WTC11 (cell line): ENCODE data around the gene USB1. TPM values are rescaled to one million over a fixed set of nuclear protein-coding genes. Genes with fewer than 3 reads are reported as not detected.

Experiments used
- ATAC-seq: fragments of 200-7000 bp; cut with Tn5 transposase; 2 replicates; pipeline ENCODE4 v1.10.0; 2021; ENCODE audit warnings: mild to moderate bottlenecking, moderate library complexity
- CTCF ChIA-PET: fragments of 300-600 bp; sonication (Branson Sonifier 250); formaldehyde crosslinking; loops from one replicate; lab custom pipeline; 2021; ENCODE audit warnings: antibody characterized with exemption; lab: Charles Lee
- POLR2A ChIA-PET: fragments of 350-600 bp; sonication (Branson Sonifier 250); formaldehyde crosslinking; loops from one replicate; lab custom pipeline; 2021; ENCODE audit warnings: antibody characterized with exemption; lab: Charles Lee
- DNase-seq: peaks from one replicate; pipeline ENCODE4 v3.0.0; 2021; ENCODE audit warnings: low spot score
- H3K27ac Mint-ChIP-seq: 2 replicates; pipeline ENCODE4 v1.8.0; 2021; ENCODE audit warnings: mixed read lengths
- H3K27me3 Mint-ChIP-seq: 2 replicates; pipeline ENCODE4 v1.8.0; 2021; ENCODE audit warnings: low read depth, mild to moderate bottlenecking, moderate library complexity, mixed read lengths
- H3K36me3 Mint-ChIP-seq: 2 replicates; pipeline ENCODE4 v1.8.0; 2021; ENCODE audit warnings: mixed read lengths
- H3K4me1 Mint-ChIP-seq: 2 replicates; pipeline ENCODE4 v1.8.0; 2022; ENCODE audit warnings: mixed read lengths
- H3K4me3 Mint-ChIP-seq: 2 replicates; pipeline ENCODE4 v1.8.0; 2021; ENCODE audit warnings: mild to moderate bottlenecking, moderate library complexity, mixed read lengths
- H3K9me3 Mint-ChIP-seq: 2 replicates; pipeline ENCODE4 v1.8.0; 2021; ENCODE audit warnings: mixed read lengths
- AFF4 ChIP-seq: sonication (generic); formaldehyde crosslinking; IDR thresholded peaks from 2 replicates; pipeline ENCODE4 v1.8.1; 2023; ENCODE audit warnings: mild to moderate bottlenecking, missing genetic modification reagents, borderline replicate concordance
- CREB1 ChIP-seq: sonication (generic); formaldehyde crosslinking; IDR thresholded peaks from 2 replicates; pipeline ENCODE4 v1.8.0; 2023; ENCODE audit warnings: mild to moderate bottlenecking, missing genetic modification reagents
- ERG ChIP-seq: fragments of 250-450 bp; sonication (Bioruptor Pico); IDR thresholded peaks from 2 replicates; pipeline ENCODE4 v1.8.0; 2021; ENCODE audit warnings: mild to moderate bottlenecking
- ESRRA ChIP-seq: sonication (generic); formaldehyde crosslinking; IDR thresholded peaks from 2 replicates; pipeline ENCODE4 v1.8.1; 2022; ENCODE audit warnings: mild to moderate bottlenecking, missing genetic modification reagents, borderline replicate concordance
- GABPB1 ChIP-seq: sonication (generic); formaldehyde crosslinking; IDR thresholded peaks from 2 replicates; pipeline ENCODE4 v1.8.1; 2023; ENCODE audit warnings: mild to moderate bottlenecking, missing genetic modification reagents
- GRHL2 ChIP-seq: fragments of 250-450 bp; sonication (Bioruptor Pico); IDR thresholded peaks from 2 replicates; pipeline ENCODE4 v1.8.0; 2022; ENCODE audit warnings: mild to moderate bottlenecking, moderate library complexity; ENCODE audit not compliant: insufficient replicate concordance, severe bottlenecking
- NR1H2 ChIP-seq: sonication (generic); formaldehyde crosslinking; IDR thresholded peaks from 2 replicates; pipeline ENCODE4 v1.9.0; 2021; ENCODE audit warnings: mild to moderate bottlenecking, moderate library complexity, missing genetic modification reagents
- NR2C2 ChIP-seq: sonication (generic); formaldehyde crosslinking; IDR thresholded peaks from 2 replicates; pipeline ENCODE4 v1.8.0; 2022; ENCODE audit warnings: mild to moderate bottlenecking, missing genetic modification reagents
- RORB ChIP-seq: fragments of 250-450 bp; sonication (Bioruptor Pico); IDR thresholded peaks from 2 replicates; pipeline ENCODE4 v1.9.0; 2021; ENCODE audit warnings: mild to moderate bottlenecking
- SMAD3 ChIP-seq: sonication (generic); formaldehyde crosslinking; IDR thresholded peaks from 2 replicates; pipeline ENCODE4 v1.8.0; 2022; ENCODE audit warnings: missing genetic modification reagents, mild to moderate bottlenecking, borderline replicate concordance
- SMAD4 ChIP-seq: sonication (generic); formaldehyde crosslinking; IDR thresholded peaks from 2 replicates; pipeline ENCODE4 v1.8.0; 2022; ENCODE audit warnings: mild to moderate bottlenecking, missing genetic modification reagents
- SOX15 ChIP-seq: fragments of 250-450 bp; sonication (Bioruptor Pico); IDR thresholded peaks from 2 replicates; pipeline ENCODE4 v1.9.0; 2021; ENCODE audit warnings: mild to moderate bottlenecking
- TP53 ChIP-seq: sonication (generic); formaldehyde crosslinking; IDR thresholded peaks from 2 replicates; pipeline ENCODE4 v1.8.1; 2023; ENCODE audit warnings: mild to moderate bottlenecking, missing genetic modification reagents
- USF1 ChIP-seq: sonication (generic); formaldehyde crosslinking; IDR thresholded peaks from 2 replicates; pipeline ENCODE4 v1.8.0; 2022; ENCODE audit warnings: mild to moderate bottlenecking, missing genetic modification reagents
- ZNF281 ChIP-seq: sonication (generic); formaldehyde crosslinking; IDR thresholded peaks from 2 replicates; pipeline ENCODE4 v1.8.0; 2023; ENCODE audit warnings: mild to moderate bottlenecking, missing genetic modification reagents
- ZNF317 ChIP-seq: sonication (generic); formaldehyde crosslinking; IDR thresholded peaks from 2 replicates; pipeline ENCODE4 v1.8.1; 2023; ENCODE audit warnings: low read depth, mild to moderate bottlenecking, moderate library complexity, missing genetic modification reagents, borderline replicate concordance
- ZNF396 ChIP-seq: fragments of 250-450 bp; sonication (Bioruptor Pico); IDR thresholded peaks from 2 replicates; pipeline ENCODE4 v1.8.0; 2021; ENCODE audit warnings: mild to moderate bottlenecking, moderate library complexity, borderline replicate concordance
- ZNF416 ChIP-seq: fragments of 250-450 bp; sonication (Bioruptor Pico); IDR thresholded peaks from 2 replicates; pipeline ENCODE4 v1.9.0; 2021; ENCODE audit warnings: mild to moderate bottlenecking, inconsistent platforms
- ZSCAN18 ChIP-seq: fragments of 250-450 bp; sonication (Bioruptor Pico); IDR thresholded peaks from 2 replicates; pipeline ENCODE4 v2.1.2; 2022; ENCODE audit warnings: mild to moderate bottlenecking, moderate library complexity
- total RNA-seq: library from RNA; stranded (reverse); gene quantifications from 3 replicates; pipeline ENCODE4 v1.2.3, GENCODE V29; 2021

Gene USB1
- total RNA-seq, 1 experiment from 2014 or later: 67.1 TPM

- CTCF ChIA-PET: interaction anchor here (1.0 kb wide), 2 partner anchors 9 to 131 kb away, joined by 3 to 4 read pairs; no protein-coding TSS in a partner anchor
- Mint-ChIP-seq H3K27ac (no peak overlapping the region), H3K4me3 (no peak overlapping the region)
These were observed 6.8 kb upstream of the USB1 start for GRCh38 chr16:57994361-57994760.

More at GRCh38 chr16:57994361-57994760, 6.8 kb upstream of the USB1 start:
- H3K27me3 Mint-ChIP-seq: no peaks in the 10 kb centered on the region
- DNase-seq: no peak
- H3K36me3 Mint-ChIP-seq: peaks cover 4% of the 10 kb centered on the region; the same call in 1 of the 2 replicates
- TF ChIP-seq ZNF396 (CRISPR knock-in tag): no peak
- no peak for TF ChIP-seq RORB (CRISPR knock-in tag)
- no peak for TF ChIP-seq NR2C2 (CRISPR knock-in tag)
- no peak for TF ChIP-seq ZNF317 (CRISPR knock-in tag)
- TF ChIP-seq NR1H2 (CRISPR knock-in tag): no peak
- TF ChIP-seq ZNF416 (CRISPR knock-in tag): no peak
- TF ChIP-seq ERG (CRISPR knock-in tag): no peak
- no peak for TF ChIP-seq ZNF281 (CRISPR knock-in tag)
- no peak for TF ChIP-seq TP53 (CRISPR knock-in tag)
- TF ChIP-seq CREB1 (CRISPR knock-in tag): no peak
- TF ChIP-seq GABPB1: no peak
- no peak for TF ChIP-seq AFF4 (CRISPR knock-in tag)
- no peak for TF ChIP-seq ZSCAN18
- no peak for TF ChIP-seq ESRRA (CRISPR knock-in tag)
- no peak for TF ChIP-seq USF1
- no peak for TF ChIP-seq SMAD3 (CRISPR knock-in tag)
- TF ChIP-seq GRHL2 (CRISPR knock-in tag): no peak
- no peak for TF ChIP-seq SMAD4 (CRISPR knock-in tag)
- no peak for TF ChIP-seq SOX15 (CRISPR knock-in tag)
- POLR2A ChIA-PET: no interaction called here
- ATAC-seq: no peak
- H3K9me3 Mint-ChIP-seq: no peaks in the 10 kb centered on the region
- peaks cover 24% of the 10 kb centered on the region for H3K4me1 Mint-ChIP-seq
